K562 (cell line): ENCODE results near the gene KCNJ5. TPM values are rescaled to one million over a fixed set of nuclear protein-coding genes. Genes with fewer than 3 reads are reported as not detected.

Source experiments
- ATAC-seq: fragments of 200-7000 bp; cut with Tn5 transposase; 3 replicates; pipeline ENCODE4 v1.9.1; 2020; ENCODE audit warnings: moderate library complexity
- BruUV-seq: library from RNA; stranded (reverse); fragments of 400-500 nt; replicated peaks from 2 replicates; lab custom pipeline; 2021; lab: Mats Ljungman, UMichigan
- CTCF ChIA-PET: fragments of 300-600 bp; formaldehyde crosslinking; extraction: SDS; loops from one replicate; lab custom pipeline; 2021; ENCODE audit warnings: low intra/inter-chr PET ratio; lab: Yijun Ruan, JAX
- POLR2A ChIA-PET: fragments of 300-600, 350-650 bp; sonication (Branson Sonifier 250); formaldehyde crosslinking; extraction: SDS; loops from one replicate; lab custom pipeline; 2021; ENCODE audit warnings: antibody characterized with exemption, inconsistent platforms; lab: Yijun Ruan, JAX
- DNase-seq, 4 experiments: peaks; one replicate each; pipeline versions ENCODE4 v3.0.0 to v3.0.0-alpha.2; 2011 to 2018; ENCODE audit warnings: low spot score in 3 of 4, mixed read lengths in 3 of 4; ENCODE audit errors: extremely low read depth in 1 of 4
- FAIRE-seq: peaks from 2 replicates; lab custom pipeline; 2011; peaks lifted over from hg19 to GRCh38; lab: Jason Lieb, UNC
- H2AFZ ChIP-seq: 2 replicates; pipeline ENCODE4 v1.6.0; 2011; ENCODE audit warnings: low read depth, low read length, control low read depth, inconsistent platforms
- H3K27ac ChIP-seq: fragments of 200-600 bp; 3 replicates; pipeline ENCODE4 v1.8.0; 2011; ENCODE audit warnings: low read depth, mild to moderate bottlenecking, control low read depth, inconsistent platforms, low read length, moderate library complexity, mixed read lengths; ENCODE audit errors: extremely low read depth
- H3K27me3 ChIP-seq, 2 experiments: fragments of 300-600 bp in 1 of 2; 2 replicates in 1 of 2; 3 replicates in 1 of 2; pipeline versions ENCODE4 v1.6.0 to v1.8.0; 2011; ENCODE audit warnings: inconsistent platforms in 2 of 2, low read length in 2 of 2, mild to moderate bottlenecking in 1 of 2, mixed read lengths in 1 of 2, moderate library complexity in 1 of 2; ENCODE audit not compliant: control insufficient read depth in 2 of 2, insufficient read depth in 2 of 2
- H3K36me3 ChIP-seq: fragments of 300-600 bp; 3 replicates; pipeline ENCODE4 v1.8.0; 2011; ENCODE audit warnings: mild to moderate bottlenecking, low read length, inconsistent platforms; ENCODE audit not compliant: control insufficient read depth, insufficient read depth
- H3K4me1 ChIP-seq, 2 experiments: fragments of 200-600 bp in 1 of 2; replicated peaks in 1 of 2; 2 replicates in 1 of 2; 3 replicates in 1 of 2; pipeline versions ENCODE4 v1.5.1 to v1.8.0; 2011; ENCODE audit warnings: inconsistent platforms in 2 of 2, low read length in 2 of 2, mild to moderate bottlenecking in 1 of 2, mixed read lengths in 1 of 2, moderate library complexity in 1 of 2; ENCODE audit not compliant: control insufficient read depth in 2 of 2, insufficient read depth in 2 of 2
- H3K4me2 ChIP-seq: 2 replicates; pipeline ENCODE4 v1.6.1; 2011; ENCODE audit warnings: low read length, control low read depth, inconsistent platforms, mixed read lengths; ENCODE audit not compliant: insufficient read depth
- H3K4me3 ChIP-seq: fragments of 200-600 bp; sonication (generic), shearing (Covaris generic); 2 replicates; pipeline ENCODE4 v1.5.1; 2016; ENCODE audit warnings: control low read depth, inconsistent platforms
- H3K79me2 ChIP-seq: fragments of 200-600 bp; 3 replicates; pipeline ENCODE4 v1.8.0; 2011; ENCODE audit warnings: low read length, inconsistent platforms; ENCODE audit not compliant: control insufficient read depth, insufficient read depth
- H3K9ac ChIP-seq, 2 experiments: 2 replicates each; pipeline versions ENCODE4 v1.6.0 to v1.6.1; 2011; ENCODE audit warnings: low read depth in 2 of 2, low read length in 2 of 2, control low read depth in 1 of 2, inconsistent platforms in 1 of 2, mild to moderate bottlenecking in 1 of 2, mixed read lengths in 1 of 2; ENCODE audit not compliant: insufficient read depth in 1 of 2
- H3K9me1 ChIP-seq: one replicate; pipeline ENCODE4 v1.6.0; 2011; ENCODE audit warnings: inconsistent platforms, mild to moderate bottlenecking, low read length, moderate library complexity; ENCODE audit not compliant: control insufficient read depth, insufficient read depth
- H3K9me3 ChIP-seq: replicated peaks from 2 replicates; pipeline ENCODE4 v1.5.1; 2011; ENCODE audit warnings: low read depth, low read length, inconsistent platforms; ENCODE audit not compliant: control insufficient read depth, insufficient read depth
- H4K20me1 ChIP-seq: replicated peaks from 2 replicates; pipeline ENCODE4 v1.6.1; 2011; ENCODE audit warnings: low read length, inconsistent platforms, mixed read lengths; ENCODE audit not compliant: control insufficient read depth, insufficient read depth
- ESRRA ChIP-seq: fragments of 450-650 bp; IDR thresholded peaks from 2 replicates; pipeline ENCODE4 v1.6.1; 2014; ENCODE audit warnings: low read depth, mild to moderate bottlenecking, moderate library complexity, borderline replicate concordance
- HMGN3 ChIP-seq: IDR thresholded peaks from 2 replicates; pipeline ENCODE4 v1.6.1; 2011; ENCODE audit warnings: borderline replicate concordance, low read depth, mild to moderate bottlenecking, mixed read lengths, low read length; ENCODE audit not compliant: insufficient read length; ENCODE audit errors: extremely low read depth
- SETDB1 ChIP-seq: IDR thresholded peaks from one replicate; pipeline ENCODE4 v1.6.1; 2012; ENCODE audit warnings: low read length, control low read depth, inconsistent platforms
- WGBS: fragments of 100-300 bp; shearing (Covaris generic); methylation state at CpG from one replicate; pipeline ENCODE4 v1.1.6; 2016; ENCODE audit warnings: low coverage, mixed read lengths; ENCODE audit not compliant: insufficient coverage; ENCODE audit errors: missing lambda C conversion rate; 5-methylcytosine and 5-hydroxymethylcytosine counted together
- in situ Hi-C: fragments of 300-500 bp; cut with MboI; formaldehyde crosslinking; loops from 4 replicates; pipeline ENCODE4 v1.15.0; 2018; ENCODE audit warnings: inconsistent platforms, mixed read lengths
- intact Hi-C: fragments of 100-400 bp; cut with micrococcal nuclease; formaldehyde crosslinking; loops from 2 replicates; pipeline ENCODE4 v1.14.2; 2022
- polyA plus RNA-seq, 8 experiments: library from polyadenylated mRNA; depleted of rRNA in 4 of 8; stranded (reverse) in 5 of 8; unstranded in 3 of 8; fragments of >200 nt; fragmentation: Nextera tagmentation in 2 of 8; fragmentation: Illumina TruSeq in 1 of 8; extraction: Ambion mirVana in 2 of 8; extraction: Trizol in 1 of 8; gene quantifications; 2 replicates each; pipeline versions ENCODE4 v1.2.1 to v1.2.3, GENCODE V29; 2011 to 2014; ENCODE audit warnings: inconsistent platforms in 1 of 8, missing spikeins in 1 of 8
- total RNA-seq, 7 experiments: library from RNA; depleted of rRNA in 6 of 7; stranded (reverse); fragments of >200 nt in 6 of 7; fragmentation: Illumina TruSeq in 2 of 7; extraction: Trizol in 2 of 7; gene quantifications; 2 replicates each; pipeline versions ENCODE4 v1.2.1 to v1.2.3, GENCODE V29; 2011 to 2021; ENCODE audit warnings: low replicate concordance in 1 of 7
- TF ChIP-seq, protein P1 (sequence below), 2 experiments: IDR thresholded peaks; 2 replicates each; pipeline ENCODE4 v1.6.1; 2011; ENCODE audit warnings: borderline replicate concordance in 1 of 2, control low read depth in 1 of 2, low read depth in 1 of 2, low read length in 1 of 2, mild to moderate bottlenecking in 1 of 2, mixed read lengths in 1 of 2, moderate library complexity in 1 of 2; ENCODE audit not compliant: insufficient read depth in 1 of 2, insufficient read length in 1 of 2, poor library complexity in 1 of 2, severe bottlenecking in 1 of 2; ENCODE audit errors: extremely low read depth in 1 of 2

Gene KCNJ5
- total and polyA plus RNA-seq, 9 of the 15 experiments (the other 6 are each of a cell fraction or from before 2014, with no cell fraction given) = 0.04 TPM; not detected in 8

DNA sequence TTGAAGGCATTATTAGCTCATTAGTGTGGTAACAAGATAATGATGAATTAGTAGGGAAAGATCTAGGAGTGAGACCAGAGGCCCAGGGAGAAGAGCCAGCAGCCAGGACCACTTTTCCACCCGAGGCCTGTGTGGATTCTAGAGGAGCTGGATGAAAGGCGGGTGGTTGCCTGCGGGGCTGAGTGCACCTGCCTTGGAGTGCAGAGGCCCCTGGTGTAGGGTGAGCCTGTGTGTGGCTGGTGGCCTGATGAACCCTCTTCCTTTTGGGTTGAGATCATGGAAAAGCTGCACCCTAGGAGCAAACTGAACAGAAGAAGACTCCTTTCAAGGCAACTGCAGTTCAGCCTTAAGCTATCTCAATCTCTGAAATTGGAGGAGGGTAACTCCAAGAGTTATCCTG, 57.4 kb downstream of the KCNJ5 start:
- H3K36me3 ChIP-seq = no peaks in the 10 kb centered on the region
- no peak overlapping the region for H2AFZ ChIP-seq
- CTCF ChIA-PET = no interaction called here
- no peaks in the 10 kb centered on the region for H3K9me1 ChIP-seq
- POLR2A ChIA-PET = no interaction called here
- intact Hi-C loops (no loop called here), in situ Hi-C loops (no loop called here)
- no peak for TF ChIP-seq SETDB1
- no peak for TF ChIP-seq HMGN3
- TF ChIP-seq ESRRA = no peak
- TF ChIP-seq, protein P1, sequence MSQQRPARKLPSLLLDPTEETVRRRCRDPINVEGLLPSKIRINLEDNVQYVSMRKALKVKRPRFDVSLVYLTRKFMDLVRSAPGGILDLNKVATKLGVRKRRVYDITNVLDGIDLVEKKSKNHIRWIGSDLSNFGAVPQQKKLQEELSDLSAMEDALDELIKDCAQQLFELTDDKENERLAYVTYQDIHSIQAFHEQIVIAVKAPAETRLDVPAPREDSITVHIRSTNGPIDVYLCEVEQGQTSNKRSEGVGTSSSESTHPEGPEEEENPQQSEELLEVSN (IDR thresholded peaks at IDR 0.05; ENCODE audit: borderline replicate concordance in 1 of 2, extremely low read depth in 1 of 2, insufficient read depth in 1 of 2, insufficient read length in 1 of 2, low read depth in 1 of 2, low read length in 1 of 2, poor library complexity in 1 of 2, severe bottlenecking in 1 of 2) = no peak
- no peak overlapping the region for H3K4me2 ChIP-seq
- H3K79me2 ChIP-seq = no peaks in the 10 kb centered on the region
- 0% methylated on average over 3 of the region's 3 CpGs for WGBS
- no peaks in the 10 kb centered on the region for H3K4me1 ChIP-seq
- no peak overlapping the region for H3K27ac ChIP-seq
- H3K4me3 ChIP-seq = no peak overlapping the region
- no peaks in the 10 kb centered on the region for H4K20me1 ChIP-seq
- no TSS peak for BruUV-seq
- H3K9me3 ChIP-seq = no peaks in the 10 kb centered on the region
- peaks cover 0 to 5% of the 10 kb centered on the region in 2 experiments; a peak in 2 of 5 replicates for H3K27me3 ChIP-seq
- FAIRE-seq (no peak), DNase-seq (no peak), ATAC-seq (no peak)
- H3K9ac ChIP-seq = no peak overlapping the region
